H1 (cell line): ENCODE results near the gene SEMG2. TPM values are rescaled to one million over a fixed set of nuclear protein-coding genes. Genes with fewer than 3 reads are reported as not detected.

Source experiments
- CTCF ChIA-PET: fragments of 300-600 bp; sonication (Branson Sonifier 250); formaldehyde crosslinking; loops from one replicate; lab custom pipeline; 2021; ENCODE audit not compliant: partially characterized antibody; lab: Charles Lee
- POLR2A ChIA-PET: fragments of 300-600 bp; sonication (Branson Sonifier 250); formaldehyde crosslinking; loops from one replicate; lab custom pipeline; 2021; ENCODE audit warnings: inconsistent platforms; ENCODE audit not compliant: partially characterized antibody; lab: Charles Lee
- DNase-seq, 2 experiments: peaks; one replicate each; pipeline versions ENCODE4 v3.0.0 to v3.0.0-alpha.2; 2010 to 2022; ENCODE audit warnings: low spot score in 2 of 2, low read depth in 1 of 2, mixed read lengths in 1 of 2
- FAIRE-seq: peaks from 2 replicates; lab custom pipeline; 2011; peaks lifted over from hg19 to GRCh38; lab: Jason Lieb, UNC
- H2AFZ ChIP-seq: 2 replicates; pipeline ENCODE4 v1.8.1; 2012; ENCODE audit warnings: low read length, inconsistent platforms
- H2AK5ac ChIP-seq: 2 replicates; pipeline ENCODE4 v1.6.1; 2013; ENCODE audit warnings: low read depth, low read length
- H2BK120ac ChIP-seq: replicated peaks from 2 replicates; pipeline ENCODE3; 2013; ENCODE audit warnings: low read depth, low read length, inconsistent platforms
- H2BK12ac ChIP-seq: 2 replicates; pipeline ENCODE4 v1.6.1; 2013; ENCODE audit warnings: low read depth, low read length
- H2BK15ac ChIP-seq: 2 replicates; pipeline ENCODE4 v1.6.1; 2013; ENCODE audit warnings: low read length
- H2BK20ac ChIP-seq: 2 replicates; pipeline ENCODE4 v1.6.1; 2013; ENCODE audit warnings: low read length
- H2BK5ac ChIP-seq: 2 replicates; pipeline ENCODE4 v1.6.1; 2013; ENCODE audit warnings: low read depth, low read length
- H3K14ac ChIP-seq: 2 replicates; pipeline ENCODE4 v1.6.1; 2013; ENCODE audit warnings: inconsistent platforms; ENCODE audit not compliant: insufficient read length
- H3K18ac ChIP-seq: 2 replicates; pipeline ENCODE4 v1.6.1; 2013; ENCODE audit warnings: low read length; ENCODE audit errors: extremely low read depth
- H3K23ac ChIP-seq: 2 replicates; pipeline ENCODE4 v1.6.1; 2013; ENCODE audit warnings: inconsistent platforms; ENCODE audit not compliant: insufficient read length
- H3K23me2 ChIP-seq: 2 replicates; pipeline ENCODE4 v1.6.1; 2013; ENCODE audit warnings: low read depth, low read length
- H3K27ac ChIP-seq: 2 replicates; pipeline ENCODE4 v1.6.1; 2011; ENCODE audit warnings: low read depth, low read length, inconsistent platforms
- H3K27me3 ChIP-seq, 4 experiments: replicated peaks in 1 of 4; 1 replicate in 1 of 4; 2 replicates in 3 of 4; pipeline versions ENCODE4 v1.6.1 to v1.8.1; 2011 to 2013; ENCODE audit warnings: low read length in 3 of 4, mild to moderate bottlenecking in 3 of 4, inconsistent platforms in 2 of 4, mixed read lengths in 2 of 4, moderate library complexity in 1 of 4; ENCODE audit not compliant: control insufficient read depth in 3 of 4, insufficient read depth in 3 of 4; ENCODE audit errors: extremely low read depth in 1 of 4
- H3K36me3 ChIP-seq, 4 experiments: 2 replicates each; pipeline versions ENCODE4 v1.6.1 to v1.8.1; 2011 to 2013; ENCODE audit warnings: mild to moderate bottlenecking in 4 of 4, low read length in 3 of 4, moderate library complexity in 2 of 4, control low read depth in 1 of 4, inconsistent platforms in 1 of 4; ENCODE audit not compliant: insufficient read depth in 4 of 4, control insufficient read depth in 2 of 4
- H3K4ac ChIP-seq: replicated peaks from 2 replicates; pipeline ENCODE3; 2013; ENCODE audit warnings: low read length, low read depth, mixed read lengths, inconsistent platforms; ENCODE audit not compliant: insufficient read length
- H3K4me1 ChIP-seq, 4 experiments: replicated peaks in 1 of 4; 1 replicate in 1 of 4; 2 replicates in 3 of 4; pipeline versions ENCODE4 v1.6.1 to v1.8.1; 2011 to 2013; ENCODE audit warnings: low read length in 3 of 4, inconsistent platforms in 2 of 4, mixed read lengths in 1 of 4; ENCODE audit not compliant: insufficient read depth in 4 of 4, control insufficient read depth in 3 of 4
- H3K4me2 ChIP-seq, 2 experiments: 2 replicates each; pipeline versions ENCODE4 v1.6.1 to v1.8.1; 2011 to 2013; ENCODE audit warnings: low read depth in 2 of 2, low read length in 2 of 2, control low read depth in 1 of 2, inconsistent platforms in 1 of 2, mild to moderate bottlenecking in 1 of 2; ENCODE audit not compliant: insufficient read depth in 1 of 2
- H3K4me3 ChIP-seq, 4 experiments: fragments of 200-600, 300-600 bp in 1 of 4; sonication (generic), shearing (Covaris generic), sonication (Bioruptor Twin) in 1 of 4; 2 replicates each; pipeline versions ENCODE4 v1.5.1 to v1.8.1; 2011 to 2016; ENCODE audit warnings: low read length in 4 of 4, low read depth in 3 of 4, control low read depth in 2 of 4, inconsistent platforms in 2 of 4, mild to moderate bottlenecking in 2 of 4, mixed read lengths in 1 of 4, moderate library complexity in 1 of 4; ENCODE audit not compliant: insufficient read depth in 2 of 4; ENCODE audit errors: extremely low read depth in 1 of 4
- H3K56ac ChIP-seq: replicated peaks from 2 replicates; pipeline ENCODE3; 2013; ENCODE audit warnings: low read depth, mild to moderate bottlenecking, mixed read lengths, low read length, inconsistent platforms; ENCODE audit not compliant: insufficient read length
- H3K79me1 ChIP-seq: 2 replicates; pipeline ENCODE4 v1.6.1; 2013; ENCODE audit warnings: low read depth, low read length, control low read depth
- H3K79me2 ChIP-seq, 2 experiments: 2 replicates each; pipeline versions ENCODE4 v1.6.1 to v1.8.1; 2012 to 2013; ENCODE audit warnings: low read length in 2 of 2, mild to moderate bottlenecking in 2 of 2, inconsistent platforms in 1 of 2; ENCODE audit not compliant: insufficient read depth in 2 of 2, control insufficient read depth in 1 of 2
- H3K9ac ChIP-seq, 4 experiments: replicated peaks in 1 of 4; 1 replicate in 1 of 4; 2 replicates in 3 of 4; pipeline versions ENCODE4 v1.6.1 to v1.8.1; 2011 to 2013; ENCODE audit warnings: low read depth in 3 of 4, low read length in 3 of 4, control low read depth in 2 of 4, mild to moderate bottlenecking in 2 of 4, moderate library complexity in 2 of 4, inconsistent platforms in 1 of 4; ENCODE audit errors: extremely low read depth in 1 of 4
- H3K9me3 ChIP-seq, 2 experiments: 2 replicates each; pipeline versions ENCODE4 v1.6.1 to v1.8.1; 2012 to 2013; ENCODE audit warnings: mild to moderate bottlenecking in 2 of 2, moderate library complexity in 2 of 2, control low read depth in 1 of 2, inconsistent platforms in 1 of 2, low read depth in 1 of 2, low read length in 1 of 2, mixed read lengths in 1 of 2; ENCODE audit not compliant: insufficient read depth in 2 of 2
- H4K20me1 ChIP-seq, 2 experiments: replicated peaks in 1 of 2; 2 replicates each; pipeline versions ENCODE3 to v1.8.1; 2011 to 2013; ENCODE audit warnings: inconsistent platforms in 2 of 2, low read length in 2 of 2, mild to moderate bottlenecking in 1 of 2; ENCODE audit not compliant: insufficient read depth in 2 of 2, control insufficient read depth in 1 of 2
- H4K5ac ChIP-seq: 2 replicates; pipeline ENCODE4 v1.6.1; 2013; ENCODE audit warnings: low read length, low read depth, mixed read lengths, inconsistent platforms; ENCODE audit not compliant: insufficient read length
- H4K8ac ChIP-seq: 2 replicates; pipeline ENCODE4 v1.8.0; 2013; ENCODE audit warnings: mild to moderate bottlenecking, moderate library complexity, low read length, inconsistent platforms; ENCODE audit not compliant: insufficient read depth; ENCODE audit errors: extremely low read depth
- H4K91ac ChIP-seq: replicated peaks from 2 replicates; pipeline ENCODE3; 2013; ENCODE audit warnings: low read length, mixed read lengths, inconsistent platforms; ENCODE audit not compliant: insufficient read length
- BCL11A ChIP-seq, 2 experiments: IDR thresholded peaks; one replicate each; pipeline ENCODE4 v1.6.1; 2011; ENCODE audit warnings: low read depth in 2 of 2, low read length in 2 of 2, mild to moderate bottlenecking in 2 of 2
- CHD1 ChIP-seq: IDR thresholded peaks from 2 replicates; pipeline ENCODE4 v1.6.1; 2012; ENCODE audit warnings: low read depth, low read length, improper control_type of control experiment
- EP300 ChIP-seq, 2 experiments: IDR thresholded peaks; 1 replicate in 1 of 2; 2 replicates in 1 of 2; pipeline ENCODE4 v1.6.1; 2011 to 2012; ENCODE audit warnings: low read depth in 2 of 2, low read length in 2 of 2, mild to moderate bottlenecking in 2 of 2, borderline replicate concordance in 1 of 2, inconsistent platforms in 1 of 2, moderate library complexity in 1 of 2
- GTF2F1 ChIP-seq: IDR thresholded peaks from 2 replicates; pipeline ENCODE4 v1.6.1; 2012; ENCODE audit warnings: low read depth, low read length, improper control_type of control experiment, borderline replicate concordance
- HDAC2 ChIP-seq, 2 experiments: fragments of 300-600 bp in 1 of 2; sonication (generic) in 1 of 2; IDR thresholded peaks; 2 replicates each; pipeline ENCODE4 v1.6.1; 2011 to 2012; ENCODE audit warnings: low read depth in 2 of 2, low read length in 2 of 2, mild to moderate bottlenecking in 2 of 2, moderate library complexity in 2 of 2, borderline replicate concordance in 1 of 2, inconsistent platforms in 1 of 2
- NANOG ChIP-seq: IDR thresholded peaks from 2 replicates; pipeline ENCODE4 v1.6.1; 2011; ENCODE audit warnings: low read length, low read depth, mild to moderate bottlenecking, inconsistent platforms; ENCODE audit not compliant: insufficient read depth, poor library complexity, severe bottlenecking
- RAD21 ChIP-seq, 2 experiments: IDR thresholded peaks in 1 of 2; conservative IDR thresholded peaks in 1 of 2; 2 replicates each; pipeline ENCODE4 v1.6.1; 2011; ENCODE audit warnings: low read depth in 2 of 2, low read length in 2 of 2, improper control_type of control experiment in 1 of 2, inconsistent platforms in 1 of 2, mild to moderate bottlenecking in 1 of 2, moderate library complexity in 1 of 2
- SP4 ChIP-seq: IDR thresholded peaks from 2 replicates; pipeline ENCODE4 v1.6.1; 2012; ENCODE audit warnings: low read length, inconsistent platforms
- TCF12 ChIP-seq: IDR thresholded peaks from 2 replicates; pipeline ENCODE4 v1.6.1; 2011; ENCODE audit warnings: low read depth, mild to moderate bottlenecking, low read length
- YY1 ChIP-seq: IDR thresholded peaks from 2 replicates; pipeline ENCODE4 v1.6.1; 2011; ENCODE audit warnings: low read depth, mild to moderate bottlenecking, low read length
- WGBS, 2 experiments: shearing (Covaris generic) in 1 of 2; methylation state at CpG; one replicate each; pipeline versions ENCODE4 v1.1.6 to v1.1.7; 2013 to 2015; ENCODE audit warnings: low lambda C conversion rate in 2 of 2, mixed read lengths in 2 of 2, inconsistent platforms in 1 of 2, low coverage in 1 of 2, missing lambda C conversion rate in 1 of 2; ENCODE audit not compliant: insufficient replicate concordance in 2 of 2, insufficient coverage in 1 of 2, insufficient read length in 1 of 2; ENCODE audit errors: extremely low coverage in 1 of 2, missing lambda C conversion rate in 1 of 2; 5-methylcytosine and 5-hydroxymethylcytosine counted together
- polyA plus RNA-seq, 7 experiments: library from polyadenylated mRNA; depleted of rRNA in 3 of 7; stranded (reverse) in 5 of 7; unstranded in 2 of 7; fragments of >200 nt in 5 of 7; fragments of 200-250 nt in 2 of 7; gene quantifications; 1 replicate in 5 of 7; 2 replicates in 1 of 7; 4 replicates in 1 of 7; pipeline versions ENCODE4 v1.2.1 to v1.2.3, GENCODE V29; 2011 to 2013; ENCODE audit warnings: missing spikeins in 2 of 7, mixed read lengths in 2 of 7
- total RNA-seq: library from RNA; stranded (reverse); fragmentation: NEBNext Ultra II Directional; extraction: Animal tissue kit (Norgen Biotek cat#: 25700); gene quantifications from 2 replicates; pipeline ENCODE4 v1.2.1, GENCODE V29; 2021
- TF ChIP-seq, protein P1 (sequence below): IDR thresholded peaks from 2 replicates; pipeline ENCODE4 v1.6.1; 2012; ENCODE audit warnings: inconsistent platforms

SEMG2 gene
- total and polyA plus RNA-seq, 2 of the 8 experiments (the other 6 are each of a cell fraction or from before 2014, with no cell fraction given): not detected

DNA sequence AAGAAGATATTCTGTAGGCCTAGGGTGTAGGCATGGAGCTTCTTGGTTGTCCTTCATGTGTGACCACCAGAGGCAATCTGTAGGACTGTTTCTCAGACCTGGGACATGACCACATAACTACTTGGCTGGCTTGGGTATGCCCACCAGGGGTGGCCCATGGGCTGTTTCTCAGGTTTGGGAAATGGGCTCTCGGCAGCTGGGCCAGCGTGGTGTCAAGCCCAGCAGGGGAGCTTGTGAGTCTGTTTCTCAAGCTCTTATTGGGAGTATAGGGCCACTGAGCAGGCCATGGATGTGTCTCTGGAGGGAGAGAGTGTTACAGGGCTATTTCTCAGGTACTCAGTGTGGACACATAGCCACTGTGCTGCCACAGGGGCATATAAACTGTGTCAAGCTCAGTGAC, 2.5 kb upstream of the SEMG2 start:
- no peak overlapping the region for H3K23ac ChIP-seq
- H3K4me1 ChIP-seq: no peaks in the 10 kb centered on the region
- no peak overlapping the region for H2BK120ac ChIP-seq
- TF ChIP-seq BCL11A (IDR thresholded peaks at IDR 0.05; ENCODE audit: low read depth in 2 of 2, low read length in 2 of 2): no peak
- no peak for TF ChIP-seq HDAC2 (IDR thresholded peaks at IDR 0.05; ENCODE audit: borderline replicate concordance in 1 of 2, low read depth in 2 of 2, low read length in 2 of 2)
- no peak for TF ChIP-seq NANOG
- TF ChIP-seq TCF12: no peak
- TF ChIP-seq SP4: no peak
- no peak for TF ChIP-seq GTF2F1
- TF ChIP-seq, protein P1, sequence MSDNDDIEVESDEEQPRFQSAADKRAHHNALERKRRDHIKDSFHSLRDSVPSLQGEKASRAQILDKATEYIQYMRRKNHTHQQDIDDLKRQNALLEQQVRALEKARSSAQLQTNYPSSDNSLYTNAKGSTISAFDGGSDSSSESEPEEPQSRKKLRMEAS: no peak
- no peak for TF ChIP-seq YY1
- TF ChIP-seq RAD21 (IDR thresholded peaks at IDR 0.05 in 1 of 2, conservative IDR thresholded peaks at IDR 0.05 in 1 of 2; ENCODE audit: low read depth in 2 of 2, low read length in 2 of 2): no peak
- no peak for TF ChIP-seq CHD1
- no peak for TF ChIP-seq EP300 (IDR thresholded peaks at IDR 0.05; ENCODE audit: borderline replicate concordance in 1 of 2, low read depth in 2 of 2, low read length in 2 of 2)
- ChIA-PET CTCF (interaction anchor here (1.1 to 1.3 kb wide), 2 partner anchors 75 to 128 kb away, joined by 3 to 5 read pairs; no protein-coding TSS in a partner anchor), POLR2A (no interaction called here)
- no peak overlapping the region for H3K18ac ChIP-seq
- no peak overlapping the region for H3K4me3 ChIP-seq
- H3K9me3 ChIP-seq: no peaks in the 10 kb centered on the region
- no peaks in the 10 kb centered on the region for H3K23me2 ChIP-seq
- H3K79me2 ChIP-seq: no peaks in the 10 kb centered on the region
- no peak overlapping the region for H2AFZ ChIP-seq
- H3K79me1 ChIP-seq: no peaks in the 10 kb centered on the region
- no peak overlapping the region for H4K8ac ChIP-seq
- H3K27me3 ChIP-seq: no peaks in the 10 kb centered on the region; a peak in 1 of 7 replicates
- no peak overlapping the region for H2BK12ac ChIP-seq
- H2BK20ac ChIP-seq: no peak overlapping the region
- WGBS, 2 experiments: 100% methylated on average over 2 of the region's 2 CpGs; no CpG with 5 or more reads in 1 of the 2 experiments
- H4K20me1 ChIP-seq: no peaks in the 10 kb centered on the region
- no peak overlapping the region for H4K91ac ChIP-seq
- no peak overlapping the region for H4K5ac ChIP-seq
- no peak overlapping the region for H2BK5ac ChIP-seq
- H3K9ac ChIP-seq: no peak overlapping the region
- no peak overlapping the region for H3K56ac ChIP-seq
- DNase-seq (no peak), FAIRE-seq (no peak)
- H3K36me3 ChIP-seq: no peaks in the 10 kb centered on the region
- H3K14ac ChIP-seq: no peak overlapping the region
- H3K4me2 ChIP-seq: no peak overlapping the region
- no peak overlapping the region for H3K27ac ChIP-seq
- H2BK15ac ChIP-seq: no peak overlapping the region
- no peak overlapping the region for H3K4ac ChIP-seq
- no peak overlapping the region for H2AK5ac ChIP-seq
